AG09309 (cell line): ENCODE results near the gene AARS1.

Source experiments
- DNase-seq: peaks from one replicate; pipeline ENCODE4 v3.0.0-alpha.2; 2010; ENCODE audit warnings: low read depth
- H3K4me3 ChIP-seq: 2 replicates; pipeline ENCODE4 v1.5.1; 2011; ENCODE audit warnings: mild to moderate bottlenecking, low read depth, low read length, moderate library complexity; ENCODE audit not compliant: control insufficient read depth
- TF ChIP-seq, protein P1 (sequence below): IDR thresholded peaks from 2 replicates; pipeline ENCODE4 v1.5.1; 2011; ENCODE audit warnings: mild to moderate bottlenecking, low read depth, low read length, inconsistent platforms; ENCODE audit not compliant: insufficient read depth, control insufficient read depth; ENCODE audit errors: missing control alignments

AARS1 gene

DNA sequence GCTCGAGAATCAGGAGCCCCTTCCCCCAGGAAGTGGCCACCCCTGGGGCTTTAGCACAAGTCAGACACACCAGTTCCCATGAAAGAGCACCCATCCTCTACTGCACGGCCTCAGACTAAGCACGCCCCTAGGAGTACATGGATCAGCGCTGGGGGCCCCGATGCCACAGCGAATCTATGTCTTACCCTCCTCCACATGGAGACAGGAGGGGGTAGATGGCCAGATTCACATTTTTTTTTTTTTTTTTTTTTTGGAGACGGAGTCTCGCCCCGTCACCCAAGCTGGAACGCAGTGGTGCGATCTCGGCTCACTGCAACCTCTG, 34.4 kb downstream of the AARS1 start:
- TF ChIP-seq, protein P1, sequence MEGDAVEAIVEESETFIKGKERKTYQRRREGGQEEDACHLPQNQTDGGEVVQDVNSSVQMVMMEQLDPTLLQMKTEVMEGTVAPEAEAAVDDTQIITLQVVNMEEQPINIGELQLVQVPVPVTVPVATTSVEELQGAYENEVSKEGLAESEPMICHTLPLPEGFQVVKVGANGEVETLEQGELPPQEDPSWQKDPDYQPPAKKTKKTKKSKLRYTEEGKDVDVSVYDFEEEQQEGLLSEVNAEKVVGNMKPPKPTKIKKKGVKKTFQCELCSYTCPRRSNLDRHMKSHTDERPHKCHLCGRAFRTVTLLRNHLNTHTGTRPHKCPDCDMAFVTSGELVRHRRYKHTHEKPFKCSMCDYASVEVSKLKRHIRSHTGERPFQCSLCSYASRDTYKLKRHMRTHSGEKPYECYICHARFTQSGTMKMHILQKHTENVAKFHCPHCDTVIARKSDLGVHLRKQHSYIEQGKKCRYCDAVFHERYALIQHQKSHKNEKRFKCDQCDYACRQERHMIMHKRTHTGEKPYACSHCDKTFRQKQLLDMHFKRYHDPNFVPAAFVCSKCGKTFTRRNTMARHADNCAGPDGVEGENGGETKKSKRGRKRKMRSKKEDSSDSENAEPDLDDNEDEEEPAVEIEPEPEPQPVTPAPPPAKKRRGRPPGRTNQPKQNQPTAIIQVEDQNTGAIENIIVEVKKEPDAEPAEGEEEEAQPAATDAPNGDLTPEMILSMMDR: no peak
- no peak overlapping the region for H3K4me3 ChIP-seq
- DNase-seq: no peak

DNA sequence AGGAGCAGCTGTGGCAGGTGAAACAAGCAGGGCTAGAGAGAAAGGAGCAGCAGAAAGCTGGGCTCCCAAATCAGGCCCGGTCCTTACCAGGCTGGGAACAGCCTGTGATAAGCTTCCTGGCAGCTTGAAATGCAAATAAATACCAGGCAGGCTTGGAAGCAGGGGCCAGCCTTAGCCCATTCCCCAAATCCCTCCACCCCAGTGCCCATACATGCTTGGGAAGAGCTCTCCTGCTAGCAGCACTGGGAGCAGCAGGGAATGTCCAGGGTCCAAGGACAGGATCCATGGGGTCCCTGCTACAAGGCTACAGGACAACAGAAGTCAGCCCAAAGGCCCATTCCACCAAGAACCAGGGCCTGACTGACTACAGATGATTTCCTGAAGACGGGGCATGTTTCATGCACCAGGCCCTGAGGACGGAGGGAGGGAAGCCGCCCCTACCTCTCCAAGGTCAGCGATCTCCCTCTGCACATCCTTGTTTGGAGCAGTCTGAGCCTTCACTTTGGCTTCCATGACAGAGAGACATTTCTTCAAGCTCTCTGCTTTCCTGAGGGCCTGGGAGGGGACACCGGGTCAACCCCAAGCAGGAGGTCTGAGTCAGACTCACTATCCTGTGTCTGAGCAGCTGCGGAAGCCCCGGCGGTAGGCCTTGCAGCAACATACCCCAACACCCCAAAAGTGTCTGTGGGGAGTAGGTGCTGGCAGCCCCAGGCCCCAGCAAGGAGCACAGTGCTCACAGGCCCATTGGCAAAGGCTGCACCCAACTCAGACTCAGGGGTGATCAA, 34.9 kb downstream of the AARS1 start:
- TF ChIP-seq, protein P1: no peak
- DNase-seq: no peak
- H3K4me3 ChIP-seq: no peak overlapping the region

DNA sequence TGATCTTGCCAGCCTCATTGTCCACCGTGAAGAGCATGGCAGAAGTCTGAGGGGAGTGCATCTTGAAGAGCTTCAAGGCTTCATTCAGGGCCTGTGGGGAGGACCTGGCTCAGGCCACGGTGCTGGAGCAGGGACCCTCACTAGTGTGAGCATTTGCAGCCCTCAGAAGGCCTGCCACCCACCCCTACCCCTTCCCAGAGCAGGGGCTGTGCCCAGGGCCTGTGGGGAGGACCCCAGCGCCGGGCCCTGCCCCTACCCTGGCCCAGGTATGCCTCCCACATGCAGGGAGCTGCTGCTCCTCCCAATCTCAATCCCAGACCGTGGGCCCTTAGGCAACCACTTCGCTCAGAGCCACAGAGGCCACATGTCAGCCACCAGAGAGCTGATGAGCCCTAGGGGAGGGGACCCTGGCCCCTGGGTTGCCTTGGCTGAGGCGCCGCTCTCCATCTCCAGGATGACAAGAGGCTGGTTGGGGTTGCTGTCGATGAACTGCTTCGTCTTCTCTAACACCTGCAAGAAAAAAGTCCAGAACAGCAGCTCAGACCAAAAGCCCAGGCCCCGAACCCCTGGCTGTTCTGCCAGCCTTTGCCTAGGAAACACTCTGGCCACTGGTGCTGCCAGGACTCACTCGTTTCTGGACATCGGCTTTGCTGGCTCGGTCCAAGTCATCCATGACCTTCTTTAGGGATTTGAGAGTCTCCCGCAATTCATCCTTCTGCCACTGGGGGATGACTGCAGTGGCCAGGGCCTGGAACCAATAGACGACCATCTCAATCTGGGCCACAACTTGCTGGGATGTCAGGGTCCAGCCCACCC, 35.8 kb downstream of the AARS1 start:
- no peak overlapping the region for H3K4me3 ChIP-seq
- TF ChIP-seq, protein P1: peak; percentile 54
- DNase-seq: no peak

DNA sequence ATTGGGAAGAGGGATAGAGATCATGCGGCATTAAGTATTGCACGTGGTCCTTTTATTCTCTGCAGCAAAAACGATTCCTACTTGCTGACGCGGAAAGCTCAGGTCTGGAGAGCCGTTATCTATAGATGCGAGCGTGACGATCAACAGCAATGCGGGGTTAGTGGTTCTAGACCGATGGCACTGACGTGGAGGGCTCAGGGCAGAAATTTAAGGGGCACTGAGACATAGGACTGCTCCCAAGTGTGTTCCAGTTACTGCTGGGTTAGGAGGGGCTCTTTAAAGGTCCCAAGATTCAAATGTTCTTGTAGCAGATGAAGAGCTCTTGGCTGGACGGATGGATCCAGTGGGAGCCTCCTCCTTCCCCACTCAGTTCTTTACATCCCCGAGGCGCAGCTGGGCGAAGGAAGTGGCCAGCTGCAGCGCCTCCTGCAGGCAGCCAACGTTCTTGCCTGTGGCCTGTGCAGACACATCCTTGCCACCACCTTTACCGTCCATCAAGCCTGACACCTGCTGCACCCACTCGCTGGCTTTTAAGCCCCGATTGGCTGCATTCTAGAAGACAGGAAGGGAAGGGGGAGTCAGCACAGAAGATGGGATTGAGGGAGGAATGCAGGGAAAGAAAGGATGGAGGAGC, 36.8 kb downstream of the AARS1 start:
- TF ChIP-seq, protein P1: peak; percentile 58
- no peak overlapping the region for H3K4me3 ChIP-seq
- no peak for DNase-seq

DNA sequence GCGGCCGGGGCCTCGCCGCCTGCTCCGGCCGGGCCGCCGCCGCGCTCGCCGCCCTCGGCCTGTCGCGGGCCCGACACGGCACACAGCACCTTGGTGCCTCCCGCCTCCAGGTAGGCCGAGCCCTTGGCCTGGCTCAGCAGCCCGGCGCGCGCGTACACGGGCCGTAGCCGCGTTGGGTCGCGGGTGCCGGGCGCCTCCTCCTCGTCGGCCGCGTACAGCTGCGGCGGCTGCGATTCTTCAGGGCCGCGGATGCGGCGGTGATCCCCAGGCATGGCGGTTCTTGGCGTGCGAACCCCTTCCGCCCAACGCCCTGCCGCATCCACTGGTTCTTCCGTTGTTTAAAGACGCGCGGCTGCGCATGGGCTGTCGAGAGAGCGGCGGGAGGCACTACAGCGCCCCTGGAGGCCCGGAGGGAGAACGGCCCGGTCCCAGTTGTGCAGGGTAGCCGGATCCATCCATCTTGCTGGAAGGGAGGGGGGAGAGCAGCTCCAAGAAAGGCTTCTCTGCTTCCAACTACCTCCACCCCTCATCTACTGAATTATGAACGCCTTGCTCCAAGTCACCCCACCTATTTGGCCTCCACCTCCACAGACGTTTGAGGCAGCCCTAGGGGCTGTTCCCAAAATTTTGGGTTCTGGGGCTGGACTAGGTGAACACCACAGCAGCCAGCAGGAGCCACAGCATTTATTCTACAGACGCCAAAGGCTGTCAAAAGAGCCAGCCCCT, 37.5 kb downstream of the AARS1 start, which contains the start of gene EXOSC6:
TSS of gene EXOSC6 (minus strand) at position 312 of the 726 bp plus-strand sequence. CDS start at position 272, 40 bp downstream.
- H3K4me3 ChIP-seq: peak within 1 kb of the TSS; percentile 23

More for the DNA sequence above, 37.5 kb downstream of the AARS1 start, which contains the start of gene EXOSC6:
- TF ChIP-seq, protein P1: peak; percentile 92
- DNase-seq: peak; percentile 53
